Measurements from ENCODE around the gene RBM20. TPM values are rescaled to one million over a fixed set of nuclear protein-coding genes. Genes with fewer than 3 reads are reported as not detected.

Gene RBM20
- total and polyA plus RNA-seq, 2 of the 4 experiments (the other 2 are of a cell fraction) = under 0.01 to 0.15 TPM

DNA sequence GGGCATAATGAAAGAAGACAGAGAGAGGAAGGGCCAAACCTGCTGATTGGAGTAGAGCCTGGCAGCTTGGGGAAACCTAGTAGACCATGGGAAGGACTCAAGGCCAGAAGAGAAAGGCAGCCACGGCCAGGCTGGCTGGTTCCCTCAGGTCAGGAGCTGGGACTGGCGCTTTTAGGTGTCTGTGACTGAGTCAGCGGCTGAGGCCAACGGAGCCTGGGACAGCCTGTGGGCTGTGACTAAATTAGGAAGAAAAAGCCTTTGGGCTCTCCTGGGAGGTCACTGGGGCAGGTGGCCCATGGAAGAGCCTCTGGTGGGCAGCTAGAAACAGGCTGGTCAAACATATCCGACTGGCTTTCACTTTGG, 118.7 kb downstream of the RBM20 start:
- H2BK15ac ChIP-seq (ENCODE audit: low read depth, low read length) = no peak overlapping the region
- TF ChIP-seq CHD1 (IDR thresholded peaks at IDR 0.05; ENCODE audit: low read depth, low read length) = no peak
- TF ChIP-seq SMC3 (IDR thresholded peaks at IDR 0.05; ENCODE audit: low read depth, low read length) = no peak
- no peak for TF ChIP-seq MAZ (IDR thresholded peaks at IDR 0.05; ENCODE audit: borderline replicate concordance, low read depth, low read length)
- no peak for TF ChIP-seq MXI1 (IDR thresholded peaks at IDR 0.05; ENCODE audit: borderline replicate concordance, low read depth, low read length)
- TF ChIP-seq CEBPB (IDR thresholded peaks at IDR 0.05; ENCODE audit: low read depth, low read length) = no peak
- no peak for TF ChIP-seq NFE2L2 (IDR thresholded peaks at IDR 0.05; ENCODE audit: low read depth, low read length)
- no peak for TF ChIP-seq MAFK (IDR thresholded peaks at IDR 0.05; ENCODE audit: low read depth, low read length)
- TF ChIP-seq, protein P1, sequence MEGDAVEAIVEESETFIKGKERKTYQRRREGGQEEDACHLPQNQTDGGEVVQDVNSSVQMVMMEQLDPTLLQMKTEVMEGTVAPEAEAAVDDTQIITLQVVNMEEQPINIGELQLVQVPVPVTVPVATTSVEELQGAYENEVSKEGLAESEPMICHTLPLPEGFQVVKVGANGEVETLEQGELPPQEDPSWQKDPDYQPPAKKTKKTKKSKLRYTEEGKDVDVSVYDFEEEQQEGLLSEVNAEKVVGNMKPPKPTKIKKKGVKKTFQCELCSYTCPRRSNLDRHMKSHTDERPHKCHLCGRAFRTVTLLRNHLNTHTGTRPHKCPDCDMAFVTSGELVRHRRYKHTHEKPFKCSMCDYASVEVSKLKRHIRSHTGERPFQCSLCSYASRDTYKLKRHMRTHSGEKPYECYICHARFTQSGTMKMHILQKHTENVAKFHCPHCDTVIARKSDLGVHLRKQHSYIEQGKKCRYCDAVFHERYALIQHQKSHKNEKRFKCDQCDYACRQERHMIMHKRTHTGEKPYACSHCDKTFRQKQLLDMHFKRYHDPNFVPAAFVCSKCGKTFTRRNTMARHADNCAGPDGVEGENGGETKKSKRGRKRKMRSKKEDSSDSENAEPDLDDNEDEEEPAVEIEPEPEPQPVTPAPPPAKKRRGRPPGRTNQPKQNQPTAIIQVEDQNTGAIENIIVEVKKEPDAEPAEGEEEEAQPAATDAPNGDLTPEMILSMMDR (conservative IDR thresholded peaks at IDR 0.05; ENCODE audit: low read depth, low read length) = no peak
- TF ChIP-seq, protein P2, sequence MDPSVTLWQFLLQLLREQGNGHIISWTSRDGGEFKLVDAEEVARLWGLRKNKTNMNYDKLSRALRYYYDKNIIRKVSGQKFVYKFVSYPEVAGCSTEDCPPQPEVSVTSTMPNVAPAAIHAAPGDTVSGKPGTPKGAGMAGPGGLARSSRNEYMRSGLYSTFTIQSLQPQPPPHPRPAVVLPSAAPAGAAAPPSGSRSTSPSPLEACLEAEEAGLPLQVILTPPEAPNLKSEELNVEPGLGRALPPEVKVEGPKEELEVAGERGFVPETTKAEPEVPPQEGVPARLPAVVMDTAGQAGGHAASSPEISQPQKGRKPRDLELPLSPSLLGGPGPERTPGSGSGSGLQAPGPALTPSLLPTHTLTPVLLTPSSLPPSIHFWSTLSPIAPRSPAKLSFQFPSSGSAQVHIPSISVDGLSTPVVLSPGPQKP (IDR thresholded peaks at IDR 0.05; ENCODE audit: borderline replicate concordance, low read depth, low read length) = no peak
- no peak for TF ChIP-seq FOS (IDR thresholded peaks at IDR 0.05; ENCODE audit: low read depth, low read length)
- TF ChIP-seq BHLHE40 (IDR thresholded peaks at IDR 0.05; ENCODE audit: low read depth, low read length) = no peak
- no peak for TF ChIP-seq RCOR1 (IDR thresholded peaks at IDR 0.05; ENCODE audit: insufficient replicate concordance, low read length)
- no peak for TF ChIP-seq RFX5 (IDR thresholded peaks at IDR 0.05; ENCODE audit: low read depth, low read length)
- no peak for TF ChIP-seq RAD21 (IDR thresholded peaks at IDR 0.05; ENCODE audit: low read length)
- no peak for TF ChIP-seq POLR2A (IDR thresholded peaks at IDR 0.05; ENCODE audit: low read depth, low read length)
- TF ChIP-seq, protein P3, sequence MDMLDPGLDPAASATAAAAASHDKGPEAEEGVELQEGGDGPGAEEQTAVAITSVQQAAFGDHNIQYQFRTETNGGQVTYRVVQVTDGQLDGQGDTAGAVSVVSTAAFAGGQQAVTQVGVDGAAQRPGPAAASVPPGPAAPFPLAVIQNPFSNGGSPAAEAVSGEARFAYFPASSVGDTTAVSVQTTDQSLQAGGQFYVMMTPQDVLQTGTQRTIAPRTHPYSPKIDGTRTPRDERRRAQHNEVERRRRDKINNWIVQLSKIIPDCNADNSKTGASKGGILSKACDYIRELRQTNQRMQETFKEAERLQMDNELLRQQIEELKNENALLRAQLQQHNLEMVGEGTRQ (IDR thresholded peaks at IDR 0.05; ENCODE audit: low read depth, low read length) = no peak
- no peaks in the 10 kb centered on the region for H3K79me1 ChIP-seq (ENCODE audit: low read depth in 1 of 2, low read length in 2 of 2)
- no peaks in the 10 kb centered on the region for H3K36me3 ChIP-seq (ENCODE audit: control insufficient read depth, insufficient read depth, low read length)
- DNase-seq (no peak), ATAC-seq (ENCODE audit: low read depth) (no peak)
- no peaks in the 10 kb centered on the region for H3K9me1 ChIP-seq (ENCODE audit: insufficient read depth, low read length)
- WGBS, 2 experiments (ENCODE audit: extremely low coverage in 2 of 2, insufficient read length in 1 of 2) = no CpG with 5 or more reads among the region's 5 CpGs
- no peak overlapping the region for H3K14ac ChIP-seq (replicated peaks; ENCODE audit: low read depth, low read length)
- POLR2A ChIA-PET (ENCODE audit: unreplicated experiment) = no interaction called here
- in situ Hi-C loops (cut with MboI; ENCODE audit: low sequenced_read_pairs) = no loop called here
- no TSS peak for BruUV-seq (replicated peaks)
- H3K56ac ChIP-seq (ENCODE audit: extremely low read depth, insufficient read depth, low read length) = no peak overlapping the region
- H2AFZ ChIP-seq (replicated peaks; ENCODE audit: low read length, poor library complexity) = no peak overlapping the region
- H3K4me1 ChIP-seq (ENCODE audit: control insufficient read depth, insufficient read depth, low read length) = peaks cover 2% of the 10 kb centered on the region; the same call in 1 of the 2 replicates
- H3K18ac ChIP-seq (ENCODE audit: low read depth, low read length) = no peak overlapping the region
- no peak overlapping the region for H4K91ac ChIP-seq (ENCODE audit: insufficient read depth, low read depth, low read length)
- H3K27me3 ChIP-seq (ENCODE audit: control insufficient read depth, insufficient read depth, low read length) = no peaks in the 10 kb centered on the region; the same call in none of the 2 replicates
- H2AK9ac ChIP-seq (replicated peaks; ENCODE audit: low read depth, low read length, poor library complexity) = peak overlapping the region; percentile 44
- no peak overlapping the region for H3K23ac ChIP-seq (ENCODE audit: low read depth, low read length)
- intact Hi-C loops (cut with micrococcal nuclease) = no loop called here
- H4K20me1 ChIP-seq (ENCODE audit: insufficient read depth, low read length) = no peaks in the 10 kb centered on the region
- H4K5ac ChIP-seq (ENCODE audit: low read depth, low read length) = no peak overlapping the region
- dilution Hi-C loops (cut with HindIII; ENCODE audit: low sequenced_read_pairs, unreplicated experiment) = no loop called here
- H3K4ac ChIP-seq (ENCODE audit: low read depth, low read length) = no peak overlapping the region
- H3K9ac ChIP-seq (ENCODE audit: low read depth, low read length) = no peak overlapping the region
- no peak overlapping the region for H2BK5ac ChIP-seq (ENCODE audit: low read depth, low read length, poor library complexity, severe bottlenecking)
- CTCF ChIA-PET = interaction anchor here (1.0 kb wide), 1 partner anchor 17 kb away, joined by 4 read pairs; no protein-coding TSS in a partner anchor
- no peak overlapping the region for H3K27ac ChIP-seq (ENCODE audit: insufficient read depth, low read length)
- no peak overlapping the region for H3K4me3 ChIP-seq (ENCODE audit: insufficient read depth, low read depth, low read length)
- H3K4me2 ChIP-seq (ENCODE audit: low read depth, low read length) = no peak overlapping the region
- H2AK5ac ChIP-seq (ENCODE audit: low read depth, low read length) = no peak overlapping the region
- H2BK120ac ChIP-seq (ENCODE audit: low read depth, low read length) = no peak overlapping the region
- H3K9me3 ChIP-seq (ENCODE audit: control insufficient read depth, insufficient read depth, low read length) = no peaks in the 10 kb centered on the region
- H2BK20ac ChIP-seq (ENCODE audit: low read depth, low read length) = no peak overlapping the region
- H4K8ac ChIP-seq (ENCODE audit: low read depth in 2 of 2, low read length in 2 of 2) = no peak overlapping the region
